Activated T-cell treated with anti-CD3 and anti-CD28 coated beads, Interleukin-2, amount 50 U/mL, for 72 hours (primary cell): ENCODE data around the gene ACACA. TPM values are rescaled to one million over a fixed set of nuclear protein-coding genes. Genes with fewer than 3 reads are reported as not detected.
A peak's percentile ranks its signal among the peaks of the same experiment; 100 is the strongest.

Experiments used
- ATAC-seq, 2 donors: fragments of 150-1000 bp; cut with Tn5 transposase; replicated peaks in 1 of 2; 2 replicates each; pipeline ENCODE4 v1.10.0; 2021; ENCODE audit warnings: moderate library complexity in 2 of 2, mild to moderate bottlenecking in 1 of 2
- DNase-seq, 2 donors: peaks; one replicate each; pipeline ENCODE4 v3.0.0; 2021 to 2022; ENCODE audit warnings: mixed read lengths in 1 of 2
- H3K27ac Mint-ChIP-seq: one replicate; pipeline ENCODE4 v1.8.0; 2022; ENCODE audit warnings: mild to moderate bottlenecking, moderate library complexity, mixed read lengths
- H3K27me3 Mint-ChIP-seq: one replicate; pipeline ENCODE4 v1.8.0; 2022; ENCODE audit warnings: low read depth, mixed read lengths
- H3K36me3 Mint-ChIP-seq, 2 donors: one replicate each; pipeline ENCODE4 v1.8.0; 2022; ENCODE audit warnings: mixed read lengths in 2 of 2, mild to moderate bottlenecking in 1 of 2; ENCODE audit not compliant: insufficient read depth in 2 of 2
- H3K4me1 Mint-ChIP-seq: one replicate; pipeline ENCODE4 v1.8.0; 2022; ENCODE audit warnings: low read depth, mixed read lengths
- H3K4me3 Mint-ChIP-seq, 2 donors: one replicate each; pipeline ENCODE4 v1.8.0; 2022; ENCODE audit warnings: mild to moderate bottlenecking in 2 of 2, mixed read lengths in 2 of 2, moderate library complexity in 2 of 2
- H3K9me3 Mint-ChIP-seq, 2 donors: one replicate each; pipeline ENCODE4 v1.8.0; 2022; ENCODE audit warnings: mixed read lengths in 2 of 2
- total RNA-seq, 2 donors: library from RNA; stranded (reverse); gene quantifications; one replicate each; pipeline ENCODE4 v1.2.3, GENCODE V29; 2022

ACACA gene
- total RNA-seq, 2 donors from 2014 or later = 53.2 to 53.3 TPM

- H3K9me3 Mint-ChIP-seq = no peaks in the 10 kb centered on the region
- no peak overlapping the region for H3K27ac Mint-ChIP-seq
- ATAC-seq (no peak), DNase-seq (no peak)
- no peak overlapping the region for H3K4me3 Mint-ChIP-seq
- peaks cover 1 to 12% of the 10 kb centered on the region in 2 donors for H3K36me3 Mint-ChIP-seq
- no peaks in the 10 kb centered on the region for H3K27me3 Mint-ChIP-seq
- H3K4me1 Mint-ChIP-seq = no peaks in the 10 kb centered on the region
Measured at GRCh38 chr17:37109731-37110710, 296.6 kb downstream of the ACACA start.

- Mint-ChIP-seq H3K9me3 (no peaks in the 10 kb centered on the region), H3K36me3 (peaks cover 1 to 12% of the 10 kb centered on the region in 2 donors), H3K4me1 (no peaks in the 10 kb centered on the region), H3K27me3 (no peaks in the 10 kb centered on the region), H3K27ac (no peak overlapping the region), H3K4me3 (no peak overlapping the region)
- no peak for DNase-seq
- no peak for ATAC-seq
Measured at GRCh38 chr17:37109106-37109505, 297.5 kb downstream of the ACACA start.

GRCh38 chr17:37107406-37108083 is 299.1 kb downstream of the ACACA start:
- H3K27ac Mint-ChIP-seq = no peak overlapping the region
- no peaks in the 10 kb centered on the region for H3K27me3 Mint-ChIP-seq
- no peak overlapping the region for H3K4me3 Mint-ChIP-seq
- DNase-seq (no peak), ATAC-seq (no peak)
- H3K4me1 Mint-ChIP-seq = no peaks in the 10 kb centered on the region
- no peaks in the 10 kb centered on the region for H3K9me3 Mint-ChIP-seq
- peaks cover 1 to 9% of the 10 kb centered on the region in 2 donors for H3K36me3 Mint-ChIP-seq

- ATAC-seq (no peak), DNase-seq (no peak)
- H3K27ac Mint-ChIP-seq = peak overlapping the region; percentile 57
- no peaks in the 10 kb centered on the region for H3K27me3 Mint-ChIP-seq
- no peaks in the 10 kb centered on the region for H3K9me3 Mint-ChIP-seq
- H3K4me3 Mint-ChIP-seq = no peak overlapping the region
- H3K4me1 Mint-ChIP-seq = no peaks in the 10 kb centered on the region
- H3K36me3 Mint-ChIP-seq = peaks cover 1 to 5% of the 10 kb centered on the region in 2 donors
Measured at GRCh38 chr17:37106049-37106448, 300.6 kb downstream of the ACACA start.

- no peak for DNase-seq
- H3K36me3 Mint-ChIP-seq = peaks cover 0 to 8% of the 10 kb centered on the region in 2 donors
- ATAC-seq = no peak
- no peak overlapping the region for H3K4me3 Mint-ChIP-seq
- H3K27me3 Mint-ChIP-seq = no peaks in the 10 kb centered on the region
- no peak overlapping the region for H3K27ac Mint-ChIP-seq
- no peaks in the 10 kb centered on the region for H3K9me3 Mint-ChIP-seq
- H3K4me1 Mint-ChIP-seq = no peaks in the 10 kb centered on the region
Measured at GRCh38 chr17:37103231-37103630, 303.4 kb downstream of the ACACA start.

GRCh38 chr17:37101306-37101705 is 305.3 kb downstream of the ACACA start:
- H3K9me3 Mint-ChIP-seq = no peaks in the 10 kb centered on the region
- no peak for DNase-seq
- no peak overlapping the region for H3K4me3 Mint-ChIP-seq
- no peaks in the 10 kb centered on the region for H3K4me1 Mint-ChIP-seq
- no peak for ATAC-seq
- no peak overlapping the region for H3K27ac Mint-ChIP-seq
- H3K36me3 Mint-ChIP-seq = peaks cover 4 to 16% of the 10 kb centered on the region in 2 donors
- no peaks in the 10 kb centered on the region for H3K27me3 Mint-ChIP-seq

- no peak overlapping the region for H3K4me3 Mint-ChIP-seq
- DNase-seq (no peak), ATAC-seq (no peak)
- H3K27me3 Mint-ChIP-seq = no peaks in the 10 kb centered on the region
- no peak overlapping the region for H3K27ac Mint-ChIP-seq
- H3K9me3 Mint-ChIP-seq = no peaks in the 10 kb centered on the region
- peaks cover 5 to 18% of the 10 kb centered on the region in 2 donors for H3K36me3 Mint-ChIP-seq
- H3K4me1 Mint-ChIP-seq = no peaks in the 10 kb centered on the region
Measured at GRCh38 chr17:37100231-37100630, 306.4 kb downstream of the ACACA start.

- peaks cover 5 to 18% of the 10 kb centered on the region in 2 donors for H3K36me3 Mint-ChIP-seq
- no peak overlapping the region for H3K27ac Mint-ChIP-seq
- H3K9me3 Mint-ChIP-seq = no peaks in the 10 kb centered on the region
- H3K4me1 Mint-ChIP-seq = no peaks in the 10 kb centered on the region
- no peaks in the 10 kb centered on the region for H3K27me3 Mint-ChIP-seq
- DNase-seq = no peak
- no peak overlapping the region for H3K4me3 Mint-ChIP-seq
- ATAC-seq = no peak
Measured at GRCh38 chr17:37098910-37099664, 307.5 kb downstream of the ACACA start.

GRCh38 chr17:37098152-37098551 is 308.5 kb downstream of the ACACA start:
- ATAC-seq = no peak
- Mint-ChIP-seq H3K9me3 (no peaks in the 10 kb centered on the region), H3K27me3 (no peaks in the 10 kb centered on the region), H3K27ac (no peak overlapping the region), H3K4me3 (no peak overlapping the region), H3K36me3 (peaks cover 5 to 17% of the 10 kb centered on the region in 2 donors), H3K4me1 (no peaks in the 10 kb centered on the region)
- DNase-seq = no peak

- no peak overlapping the region for H3K27ac Mint-ChIP-seq
- H3K36me3 Mint-ChIP-seq = peaks cover 5 to 17% of the 10 kb centered on the region in 2 donors
- H3K27me3 Mint-ChIP-seq = no peaks in the 10 kb centered on the region
- H3K4me3 Mint-ChIP-seq = no peak overlapping the region
- DNase-seq = no peak
- H3K9me3 Mint-ChIP-seq = no peaks in the 10 kb centered on the region
- peaks cover 2% of the 10 kb centered on the region for H3K4me1 Mint-ChIP-seq
- ATAC-seq = no peak
Measured at GRCh38 chr17:37097154-37097553, 309.5 kb downstream of the ACACA start.

- Mint-ChIP-seq H3K4me3 (no peak overlapping the region), H3K27me3 (no peaks in the 10 kb centered on the region), H3K4me1 (peaks cover 10% of the 10 kb centered on the region), H3K27ac (no peak overlapping the region), H3K9me3 (no peaks in the 10 kb centered on the region), H3K36me3 (peaks cover 5 to 17% of the 10 kb centered on the region in 2 donors)
- ATAC-seq (no peak), DNase-seq (no peak)
Measured at GRCh38 chr17:37096071-37096470, 310.6 kb downstream of the ACACA start.

GRCh38 chr17:37094391-37094790 is 312.2 kb downstream of the ACACA start:
- Mint-ChIP-seq H3K4me3 (no peak overlapping the region), H3K27me3 (no peaks in the 10 kb centered on the region), H3K4me1 (peaks cover 27% of the 10 kb centered on the region), H3K36me3 (peaks cover 5 to 17% of the 10 kb centered on the region in 2 donors), H3K27ac (peak overlapping the region; percentile 32), H3K9me3 (no peaks in the 10 kb centered on the region)
- DNase-seq (no peak), ATAC-seq (no peak)

GRCh38 chr17:37092701-37093100 is 313.9 kb downstream of the ACACA start:
- peaks cover 40% of the 10 kb centered on the region for H3K4me1 Mint-ChIP-seq
- H3K27me3 Mint-ChIP-seq = no peaks in the 10 kb centered on the region
- ATAC-seq (no peak), DNase-seq (no peak)
- no peaks in the 10 kb centered on the region for H3K9me3 Mint-ChIP-seq
- no peak overlapping the region for H3K4me3 Mint-ChIP-seq
- H3K27ac Mint-ChIP-seq = no peak overlapping the region
- peaks cover 6 to 15% of the 10 kb centered on the region in 2 donors for H3K36me3 Mint-ChIP-seq
